Effector CD4-positive, alpha-beta T cell (primary cell): Measurements from ENCODE around the gene SRD5A3.
"Not testable (repeated sequence)": the region's sequence is repeated elsewhere in the genome, so short reads cannot be mapped to it uniquely, and the experiment has no call there.

Source experiments
- DNase-seq: peaks from one replicate; pipeline ENCODE4 v3.0.0-alpha.2; 2020

Gene SRD5A3

GRCh38 chr4:55346851-55347255 is 811 bp downstream of the SRD5A3 start:
- DNase-seq: no peak

DNA sequence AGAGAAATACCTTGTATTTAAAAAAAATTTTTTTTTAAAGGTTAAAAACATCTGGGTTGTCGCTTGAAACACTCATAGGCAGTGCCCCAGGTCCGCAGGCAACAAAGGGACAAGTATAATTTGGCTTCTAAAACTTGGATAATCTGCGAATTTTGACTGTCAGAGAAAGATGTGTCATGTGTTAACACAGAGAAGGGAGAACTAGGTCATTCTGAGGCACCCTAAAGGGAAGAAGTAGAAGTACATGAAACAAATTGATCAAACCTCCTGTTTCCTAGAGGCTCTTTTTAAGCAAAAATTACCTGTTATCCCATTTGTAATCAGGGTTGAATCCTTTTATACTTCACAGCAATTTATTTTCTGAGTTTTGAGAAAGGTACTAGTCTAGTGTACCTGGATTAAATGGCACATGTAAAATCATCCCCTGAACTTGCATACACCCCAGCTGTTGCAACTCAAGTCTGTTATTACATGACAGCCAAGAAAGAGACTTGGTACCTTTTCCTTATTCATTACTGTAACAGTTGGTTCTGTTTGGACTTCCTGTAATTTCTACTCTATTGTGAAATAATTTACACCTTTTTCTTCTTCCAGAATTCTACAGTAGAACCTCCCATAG is 1.7 kb downstream of the SRD5A3 start:
- no peak for DNase-seq

DNA sequence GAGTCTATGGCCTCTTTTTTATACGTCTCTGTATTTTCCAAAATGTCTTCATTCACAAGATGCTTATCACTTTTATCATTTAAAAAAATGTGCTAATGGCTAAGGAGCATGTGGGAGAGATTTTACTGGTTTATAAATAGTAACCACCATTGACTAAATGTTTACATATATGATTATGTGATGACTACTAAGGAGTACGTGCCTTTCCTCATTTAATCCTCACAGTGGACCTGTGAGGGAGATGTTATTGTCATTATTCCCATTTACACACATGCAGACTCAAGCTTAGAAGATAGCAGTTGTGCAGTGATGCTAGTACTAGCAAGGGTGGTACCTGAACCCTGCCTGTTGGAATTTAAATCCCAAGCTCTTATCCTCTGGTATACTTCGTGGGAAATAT is 2.4 kb downstream of the SRD5A3 start:
- no peak for DNase-seq

DNA sequence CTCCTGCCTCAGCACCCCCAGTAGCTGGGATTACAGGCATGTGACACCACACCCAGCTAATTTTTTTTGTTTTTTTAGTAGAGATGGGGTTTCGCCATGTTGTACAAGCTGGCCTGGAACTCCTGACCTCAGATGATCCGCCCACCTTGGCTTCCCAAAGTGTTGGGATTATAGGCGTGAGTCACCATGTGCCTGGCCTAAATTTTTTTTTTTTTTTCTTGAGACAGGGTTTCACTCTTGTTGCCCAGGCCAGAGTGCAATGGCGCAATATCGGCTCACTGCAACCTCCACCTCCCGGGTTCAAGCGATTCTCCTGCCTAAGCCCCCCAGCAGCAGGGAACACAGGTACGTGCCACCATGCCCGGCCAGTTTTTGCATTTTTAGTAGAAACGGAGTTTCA is 4.8 kb downstream of the SRD5A3 start:
- DNase-seq: not testable (repeated sequence)

GRCh38 chr4:55351824-55352223 is 5.8 kb downstream of the SRD5A3 start:
- no peak for DNase-seq

GRCh38 chr4:55352726-55353125 is 6.7 kb downstream of the SRD5A3 start:
- DNase-seq: no peak

GRCh38 chr4:55353228-55353747 is 7.2 kb downstream of the SRD5A3 start:
- not testable (repeated sequence) for DNase-seq

DNA sequence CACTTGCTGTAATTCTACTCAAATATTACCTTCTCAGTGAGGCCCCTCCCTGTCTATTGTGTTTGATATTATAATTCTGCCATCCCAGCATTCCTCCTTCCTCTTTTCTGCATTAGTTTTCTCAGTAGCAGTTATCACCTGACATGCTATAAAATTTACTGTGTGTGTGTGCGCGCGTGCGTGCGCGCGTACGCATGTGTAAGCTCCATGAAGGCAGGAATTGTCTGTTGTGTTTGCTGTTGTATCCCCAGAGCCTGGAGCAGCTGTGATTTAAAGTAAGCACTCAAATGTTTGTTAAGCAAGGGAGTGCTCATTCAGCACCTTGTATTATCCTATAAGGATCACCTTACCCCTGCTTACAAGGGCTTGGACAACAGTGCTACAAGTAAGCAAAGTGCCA is 8.6 kb downstream of the SRD5A3 start:
- DNase-seq: no peak

DNA sequence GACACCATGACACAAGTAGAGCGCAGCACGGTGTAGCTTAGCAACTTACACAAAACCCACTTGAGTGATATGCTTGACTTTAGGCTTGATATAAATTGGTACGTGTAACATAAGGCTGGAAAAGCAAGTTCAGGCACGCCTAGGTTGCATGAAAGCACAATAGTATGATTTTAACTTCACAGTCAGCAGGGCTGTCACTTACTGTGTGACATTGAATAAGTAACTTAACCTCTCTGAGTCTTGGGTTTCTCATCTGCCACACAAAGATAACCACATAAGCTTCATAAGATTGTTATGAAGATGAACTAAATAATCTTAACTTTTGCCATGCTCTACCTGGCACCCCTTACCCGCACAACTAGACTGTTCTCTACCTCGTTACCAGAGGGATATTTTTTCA is 9.5 kb downstream of the SRD5A3 start:
- DNase-seq: no peak

DNA sequence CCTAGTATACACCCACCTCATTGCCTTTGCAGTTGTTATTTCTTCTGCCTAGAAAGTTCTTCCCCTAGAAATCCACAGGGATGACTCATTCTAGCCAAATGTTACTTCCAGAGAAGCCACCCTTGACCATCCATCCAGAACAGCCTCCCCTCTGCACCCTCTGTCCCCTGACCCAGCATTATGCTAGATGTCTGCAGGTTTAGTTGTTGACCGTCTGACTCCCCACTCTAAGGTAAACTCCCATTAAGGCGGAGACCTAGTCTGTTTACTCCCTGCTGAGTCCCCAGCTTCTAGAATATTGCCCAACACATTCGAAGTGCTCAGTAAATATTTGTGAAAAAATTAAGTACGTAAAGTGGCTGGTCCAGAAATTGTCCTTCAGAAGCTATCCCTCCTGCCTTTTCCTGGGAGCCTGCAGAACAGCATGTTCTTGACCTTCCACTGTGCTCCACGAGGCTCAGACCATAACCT is 11.0 kb downstream of the SRD5A3 start:
- no peak for DNase-seq

GRCh38 chr4:55358246-55358645 is 12.2 kb downstream of the SRD5A3 start:
- no peak for DNase-seq

- DNase-seq: no peak
Measured at GRCh38 chr4:55358668-55359067, 12.6 kb downstream of the SRD5A3 start.

DNA sequence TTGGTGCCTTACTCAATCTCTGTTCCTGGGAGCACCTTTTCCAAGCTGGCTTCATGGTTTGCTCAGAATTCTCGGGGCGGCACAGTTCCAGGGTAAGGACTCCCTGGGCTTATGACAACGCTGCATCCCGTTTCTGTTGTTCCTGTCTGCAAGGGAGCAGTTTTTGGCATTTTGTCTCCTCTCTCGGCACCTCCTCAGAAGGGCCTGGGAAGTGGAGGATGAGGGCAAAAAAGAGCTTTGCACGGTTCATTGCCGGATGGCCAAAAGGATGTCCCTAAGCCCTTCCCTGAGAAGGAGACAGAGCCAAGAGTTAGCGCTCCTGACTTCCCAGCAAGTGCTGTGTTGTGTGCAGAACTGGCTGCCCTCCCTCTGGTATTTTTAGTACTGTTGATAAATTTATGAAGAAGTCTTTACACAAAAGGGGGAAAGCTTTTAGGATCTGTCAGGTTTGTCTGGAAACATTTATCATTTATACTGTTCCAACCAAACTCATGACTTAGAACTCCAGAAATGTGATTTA is 13.4 kb downstream of the SRD5A3 start:
- DNase-seq: no peak

DNA sequence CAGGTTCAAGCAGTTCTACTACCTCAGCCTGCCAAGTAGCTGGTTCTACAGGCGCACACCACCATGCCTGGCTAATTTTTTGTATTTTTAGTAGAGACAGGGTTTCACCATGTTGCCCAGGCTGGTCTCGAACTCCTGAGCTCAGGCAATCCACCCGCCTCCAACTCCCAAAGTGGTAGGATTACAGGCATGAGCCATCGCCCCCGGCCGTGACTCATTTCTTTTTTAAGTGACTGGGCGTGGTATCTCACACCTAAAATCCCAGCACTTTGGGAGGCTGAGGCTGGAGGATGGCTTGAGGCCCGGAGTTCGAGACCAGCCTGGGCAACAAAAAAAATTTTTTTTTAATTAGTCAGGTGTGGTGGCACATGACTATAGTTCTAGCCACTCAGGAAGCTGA is 16.9 kb downstream of the SRD5A3 start:
- DNase-seq: not testable (repeated sequence)

GRCh38 chr4:55363691-55364351 is 17.8 kb downstream of the SRD5A3 start:
- DNase-seq: no peak

GRCh38 chr4:55364691-55365344 is 18.8 kb downstream of the SRD5A3 start:
- DNase-seq: no peak

GRCh38 chr4:55365345-55365728 is 19.3 kb downstream of the SRD5A3 start:
- DNase-seq: no peak

DNA sequence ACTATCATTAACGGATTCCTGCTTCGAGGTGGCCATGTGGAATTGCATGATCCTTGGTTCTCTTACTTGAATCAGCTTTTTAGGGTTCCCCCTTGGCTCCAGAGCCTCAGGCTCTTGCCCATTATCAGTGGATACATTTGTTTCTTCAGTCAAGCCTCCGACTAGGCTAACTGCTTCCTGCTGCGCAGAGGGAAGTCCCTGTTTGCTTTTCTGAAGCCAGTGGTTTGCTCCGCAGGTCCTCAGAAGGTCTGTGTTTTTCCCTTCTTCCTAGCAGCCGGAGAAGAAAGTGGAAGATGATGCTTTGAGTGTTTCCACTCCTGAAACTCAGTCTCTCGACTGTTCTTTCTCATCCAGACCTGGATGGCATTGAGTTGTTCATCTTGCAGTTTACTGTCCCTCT is 20.6 kb downstream of the SRD5A3 start:
- no peak for DNase-seq

DNA sequence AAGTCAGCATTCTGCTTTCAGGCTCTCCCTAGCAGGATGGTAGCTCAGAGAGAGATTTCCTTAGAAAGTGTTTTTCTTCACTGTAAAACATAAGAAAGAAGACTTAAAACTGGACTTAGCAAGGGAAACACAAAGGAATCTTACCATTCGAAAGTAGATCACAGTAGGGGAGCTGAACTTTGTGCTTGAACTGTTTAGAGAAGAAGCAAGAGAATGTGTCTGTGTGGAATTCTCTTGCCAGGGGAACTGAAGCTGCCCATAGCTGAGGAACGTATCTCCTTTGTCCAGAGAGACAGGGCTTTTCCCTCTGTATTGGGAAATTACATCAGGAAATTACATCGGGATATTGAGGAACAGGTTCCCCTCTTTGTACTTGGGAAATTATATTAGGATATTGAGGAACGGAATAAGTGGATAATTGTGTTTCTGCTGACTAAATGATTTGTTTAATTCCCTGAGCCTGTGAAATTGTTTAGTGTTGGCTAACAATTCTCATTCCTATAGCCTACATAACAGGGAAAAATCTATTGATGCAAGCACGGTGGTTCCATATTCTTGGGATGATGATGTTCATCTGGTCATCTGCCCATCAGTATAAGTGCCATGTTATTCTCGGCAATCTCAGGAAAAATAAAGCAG is 21.2 kb downstream of the SRD5A3 start:
- no peak for DNase-seq

DNA sequence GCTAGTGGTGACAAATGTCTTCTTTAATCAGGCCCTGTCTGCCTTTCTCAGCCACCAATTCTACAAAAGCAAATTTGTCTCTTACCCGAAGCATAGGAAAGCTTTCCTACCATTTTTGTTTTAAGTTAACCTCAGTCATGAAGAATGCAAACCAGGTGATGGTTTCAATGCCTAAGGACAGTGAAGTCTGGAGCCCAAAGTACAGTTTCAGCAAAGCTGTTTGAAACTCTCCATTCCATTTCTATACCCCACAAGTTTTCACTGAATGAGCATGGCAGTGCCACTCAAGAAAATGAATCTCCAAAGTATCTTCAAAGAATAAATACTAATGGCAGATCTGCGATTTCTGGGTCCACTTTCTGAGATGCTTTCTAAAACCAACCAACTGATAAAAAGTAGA is 23.9 kb downstream of the SRD5A3 start:
- no peak for DNase-seq

GRCh38 chr4:55372259-55372658 is 26.2 kb downstream of the SRD5A3 start:
- DNase-seq: no peak

- no peak for DNase-seq
Measured at GRCh38 chr4:55373461-55373860, 27.4 kb downstream of the SRD5A3 start.

DNA sequence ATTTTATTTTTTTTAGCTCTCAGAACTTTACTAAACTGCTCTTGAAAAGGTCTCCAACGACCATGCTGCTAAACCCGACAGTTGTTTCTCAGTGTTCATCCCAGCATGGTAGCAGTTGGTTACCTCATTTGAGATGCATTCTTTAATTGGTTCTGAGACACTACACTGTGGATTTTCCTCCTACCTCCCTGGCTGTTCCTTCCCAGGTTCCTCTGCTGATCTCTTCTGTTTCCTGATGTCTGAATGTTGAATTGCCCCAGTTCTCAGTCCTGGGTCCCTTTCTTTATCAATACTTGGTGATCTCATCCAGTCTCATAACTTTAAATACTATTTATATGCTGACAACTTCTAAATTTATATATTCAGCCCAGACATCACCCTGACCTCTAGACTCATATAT is 30.7 kb downstream of the SRD5A3 start:
- DNase-seq: no peak
